ENCODE results near the gene KCNMA1.

KCNMA1 gene

GRCh38 chr10:77631241-77631640 lies 6.4 kb downstream of the KCNMA1 start:
- no peak for DNase-seq

GRCh38 chr10:77630507-77630848 lies 7.1 kb downstream of the KCNMA1 start:
- no peak for DNase-seq

- DNase-seq: no peak
Observed at GRCh38 chr10:77629775-77630506, 7.7 kb downstream of the KCNMA1 start.

- no peak for DNase-seq
Observed at GRCh38 chr10:77628906-77629730, 8.5 kb downstream of the KCNMA1 start.

GRCh38 chr10:77626266-77626935 lies 11.2 kb downstream of the KCNMA1 start:
- no peak for DNase-seq

GRCh38 chr10:77625379-77625778 lies 12.2 kb downstream of the KCNMA1 start:
- no peak for DNase-seq

- DNase-seq: no peak
Observed at GRCh38 chr10:77622889-77623291, 14.7 kb downstream of the KCNMA1 start.

GRCh38 chr10:77620731-77621130 lies 16.9 kb downstream of the KCNMA1 start:
- no peak for DNase-seq

- DNase-seq: no peak
Observed at GRCh38 chr10:77619964-77620703, 17.5 kb downstream of the KCNMA1 start.

- no peak for DNase-seq
Observed at GRCh38 chr10:77618117-77618516, 19.5 kb downstream of the KCNMA1 start.

- no peak for DNase-seq
Observed at GRCh38 chr10:77616766-77617165, 20.8 kb downstream of the KCNMA1 start.

- DNase-seq: no peak
Observed at GRCh38 chr10:77614778-77615625, 22.6 kb downstream of the KCNMA1 start.

GRCh38 chr10:77613476-77614130 lies 24.0 kb downstream of the KCNMA1 start:
- DNase-seq: no peak

- no peak for DNase-seq
Observed at GRCh38 chr10:77611670-77612069, 25.9 kb downstream of the KCNMA1 start.

- no peak for DNase-seq
Observed at GRCh38 chr10:77611221-77611620, 26.4 kb downstream of the KCNMA1 start.

- no peak for DNase-seq
Observed at GRCh38 chr10:77609781-77610272, 27.8 kb downstream of the KCNMA1 start.

- no peak for DNase-seq
Observed at GRCh38 chr10:77608281-77608680, 29.3 kb downstream of the KCNMA1 start.

GRCh38 chr10:77606751-77607150 lies 30.9 kb downstream of the KCNMA1 start:
- DNase-seq: no peak

- DNase-seq: no peak
Observed at GRCh38 chr10:77605466-77605865, 32.1 kb downstream of the KCNMA1 start.

- no peak for DNase-seq
Observed at GRCh38 chr10:77604941-77605351, 32.7 kb downstream of the KCNMA1 start.

- no peak for DNase-seq
Observed at GRCh38 chr10:77604063-77604462, 33.5 kb downstream of the KCNMA1 start.

Measured in stimulated activated naive CD4-positive, alpha-beta T cell treated with Interleukin-2 at 50 U/mL for 16 hours (primary cell).